GM18526 (cell line): ENCODE data around the gene HOXC10.

Source experiments
- POLR2A ChIP-seq: IDR thresholded peaks from 3 replicates; pipeline ENCODE4 v1.6.1; 2011; ENCODE audit not compliant: insufficient read length; ENCODE audit errors: extremely low read depth

Gene HOXC10

GRCh38 chr12:53967421-53967925 is 17.5 kb upstream of the HOXC10 start:
- TF ChIP-seq POLR2A = no peak

GRCh38 chr12:53968214-53969127 is 16.5 kb upstream of the HOXC10 start:
- TF ChIP-seq POLR2A = no peak

- no peak for TF ChIP-seq POLR2A
Observed at GRCh38 chr12:53969588-53970259, 15.2 kb upstream of the HOXC10 start.

- TF ChIP-seq POLR2A = no peak
Observed at GRCh38 chr12:53970451-53970850, 14.5 kb upstream of the HOXC10 start.

- no peak for TF ChIP-seq POLR2A
Observed at GRCh38 chr12:53971129-53971528, 13.8 kb upstream of the HOXC10 start.

- no peak for TF ChIP-seq POLR2A
Observed at GRCh38 chr12:53971686-53972085, 13.3 kb upstream of the HOXC10 start.

- TF ChIP-seq POLR2A = no peak
Observed at GRCh38 chr12:53972152-53972702, 12.7 kb upstream of the HOXC10 start.

GRCh38 chr12:53972722-53973235 is 12.2 kb upstream of the HOXC10 start, which contains the start of gene HOXC11:
Gene HOXC11 (plus strand): TSS chr12:53973126. CDS start chr12:53973242, 116 bp downstream.
- TF ChIP-seq POLR2A = no peak

GRCh38 chr12:53973236-53974042 is 11.5 kb upstream of the HOXC10 start:
- no peak for TF ChIP-seq POLR2A

- TF ChIP-seq POLR2A = no peak
Observed at GRCh38 chr12:53974084-53975063, 10.6 kb upstream of the HOXC10 start, which contains the start of gene HOTAIR. Gene HOTAIR (minus strand): TSS chr12:53974954.

- TF ChIP-seq POLR2A = no peak
Observed at GRCh38 chr12:53975064-53975471, 9.9 kb upstream of the HOXC10 start.

GRCh38 chr12:53975479-53976152 is 9.3 kb upstream of the HOXC10 start:
- no peak for TF ChIP-seq POLR2A
